Measurements from ENCODE around the gene PLG.
"Not testable (repeated sequence)": the region's sequence is repeated elsewhere in the genome, so short reads cannot be mapped to it uniquely, and the experiment has no call there.

DNA sequence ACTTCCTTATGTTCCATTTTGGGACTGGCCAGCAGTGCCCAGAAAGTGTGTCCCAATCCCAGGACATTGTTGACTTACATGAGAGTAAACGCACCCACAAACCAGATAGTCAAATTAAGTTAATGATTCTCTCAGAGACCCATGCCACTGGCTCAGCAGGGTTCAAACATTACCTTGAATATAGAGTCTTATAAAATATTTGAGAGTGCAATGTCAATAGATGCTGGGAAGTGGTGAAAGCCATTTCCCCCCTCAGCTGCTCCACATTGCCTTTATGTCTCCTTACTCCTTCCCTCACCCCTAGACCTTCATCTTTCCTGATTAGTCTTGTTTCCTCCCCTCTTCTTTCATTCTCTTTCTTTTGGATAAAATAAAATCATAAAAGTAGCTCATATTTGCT lies 37.8 kb upstream of the PLG start, which contains the start of gene LPA:
- not testable (repeated sequence) for TF ChIP-seq CTCF (conservative IDR thresholded peaks at IDR 0.05; ENCODE audit: low read depth, low read length); CHD1 (IDR thresholded peaks at IDR 0.05; ENCODE audit: low read depth, low read length); FOS (IDR thresholded peaks at IDR 0.05; ENCODE audit: low read depth, low read length); MAZ (IDR thresholded peaks at IDR 0.05; ENCODE audit: borderline replicate concordance, low read depth, low read length); MXI1 (IDR thresholded peaks at IDR 0.05; ENCODE audit: borderline replicate concordance, low read depth, low read length); CEBPB (IDR thresholded peaks at IDR 0.05; ENCODE audit: low read depth, low read length); POLR2A (IDR thresholded peaks at IDR 0.05; ENCODE audit: low read depth, low read length); SMC3 (IDR thresholded peaks at IDR 0.05; ENCODE audit: low read depth, low read length); ELK1 (IDR thresholded peaks at IDR 0.05; ENCODE audit: borderline replicate concordance, low read depth, low read length); MAFK (IDR thresholded peaks at IDR 0.05; ENCODE audit: low read depth, low read length); RAD21 (IDR thresholded peaks at IDR 0.05; ENCODE audit: low read length); RCOR1 (IDR thresholded peaks at IDR 0.05; ENCODE audit: insufficient replicate concordance, low read length); RFX5 (IDR thresholded peaks at IDR 0.05; ENCODE audit: low read depth, low read length)

All from IMR-90 (cell line).